Kidney capillary endothelial cell (primary cell): ENCODE measurements around the gene FBXL4.

Source experiments
- DNase-seq: peaks from one replicate; pipeline ENCODE4 v3.0.0-alpha.2; 2018; ENCODE audit warnings: low spot score

FBXL4 gene

DNA sequence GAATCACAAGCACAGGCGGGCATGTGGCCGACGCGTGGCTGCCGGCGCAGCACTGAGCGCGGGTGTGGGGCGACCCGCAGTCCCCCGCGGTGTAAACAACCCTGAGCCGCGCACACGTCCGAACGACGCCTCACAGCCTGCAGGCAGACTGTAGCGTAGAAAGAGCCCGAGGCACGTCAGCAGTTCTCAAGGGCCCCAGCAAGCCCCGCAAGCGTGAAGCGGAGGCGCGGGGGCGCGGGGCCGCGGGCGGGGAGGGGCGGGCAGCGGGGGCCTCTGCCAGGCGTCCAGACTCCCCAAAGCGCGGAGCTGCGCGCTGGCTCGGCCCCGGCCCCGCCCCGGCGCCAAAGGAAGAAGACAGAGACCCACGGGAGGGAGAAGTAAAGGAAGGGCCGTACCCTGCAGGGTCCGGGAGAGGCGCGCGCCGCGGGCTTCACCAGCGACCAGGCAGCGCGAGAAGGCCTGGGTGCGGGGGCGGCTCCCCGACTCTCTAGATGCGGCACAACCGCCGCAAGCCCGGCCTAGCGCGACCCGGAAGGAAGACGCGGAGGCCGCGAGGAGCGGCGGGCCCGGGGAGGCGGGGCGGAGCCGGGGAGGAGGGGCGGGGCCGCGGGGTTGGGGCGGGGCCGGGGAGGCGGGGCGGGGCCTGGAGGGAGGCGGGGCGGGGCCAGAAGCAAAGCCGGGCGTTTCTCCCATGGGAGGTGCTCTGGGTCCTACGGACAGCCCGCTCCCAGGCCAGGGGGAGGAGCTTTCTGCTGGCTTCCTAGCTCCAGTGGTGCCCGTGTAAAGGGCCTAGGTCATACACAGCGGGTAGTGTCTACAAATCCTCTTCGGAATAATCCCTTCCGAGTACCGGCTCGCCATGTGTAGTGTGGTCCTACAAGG is at the start of gene FBXL4:
TSS of gene FBXL4 (minus strand) at position 536 of the 882 bp plus-strand sequence. CDS start 20,958 bp downstream, outside the sequence.
- DNase-seq = peak; percentile 67

DNA sequence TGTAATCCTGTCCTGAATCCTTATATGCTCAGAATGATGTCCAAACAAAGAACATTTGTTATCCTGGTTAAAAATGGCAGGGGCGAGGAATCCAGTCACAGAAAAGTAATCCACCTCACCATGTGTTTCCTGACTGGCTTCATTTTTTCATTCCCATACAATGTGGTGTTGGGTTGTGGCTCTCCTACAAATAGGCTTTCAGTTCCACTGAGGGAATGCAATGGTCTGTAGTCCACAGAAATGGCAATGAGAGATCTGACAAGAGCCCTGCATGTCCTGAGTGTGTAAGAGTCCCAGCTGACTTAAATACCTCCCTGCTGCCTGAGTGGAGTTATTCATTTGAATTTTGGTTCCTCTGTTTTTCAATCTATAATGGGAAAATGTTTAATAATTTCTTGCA is 47.4 kb upstream of the FBXL4 start:
- no peak for DNase-seq

DNA sequence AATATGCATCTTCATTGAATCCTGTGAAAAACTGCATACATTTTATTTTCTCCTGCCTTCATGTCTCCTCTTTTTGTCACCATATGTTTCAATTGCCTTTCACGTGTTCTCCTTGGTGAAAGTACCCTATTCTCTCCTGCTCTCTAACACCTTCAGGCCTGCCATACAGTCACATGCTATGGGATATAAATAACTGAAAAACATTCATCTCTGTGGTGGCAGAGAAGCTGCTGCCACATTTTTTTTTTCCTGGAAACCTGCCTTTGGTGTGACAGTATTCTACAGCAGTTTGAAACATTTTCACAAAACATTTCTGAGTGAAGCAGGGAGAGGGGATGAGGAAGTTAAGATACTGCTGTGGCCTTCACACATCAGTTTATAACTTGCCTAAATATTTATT is 44.8 kb upstream of the FBXL4 start:
- no peak for DNase-seq

DNA sequence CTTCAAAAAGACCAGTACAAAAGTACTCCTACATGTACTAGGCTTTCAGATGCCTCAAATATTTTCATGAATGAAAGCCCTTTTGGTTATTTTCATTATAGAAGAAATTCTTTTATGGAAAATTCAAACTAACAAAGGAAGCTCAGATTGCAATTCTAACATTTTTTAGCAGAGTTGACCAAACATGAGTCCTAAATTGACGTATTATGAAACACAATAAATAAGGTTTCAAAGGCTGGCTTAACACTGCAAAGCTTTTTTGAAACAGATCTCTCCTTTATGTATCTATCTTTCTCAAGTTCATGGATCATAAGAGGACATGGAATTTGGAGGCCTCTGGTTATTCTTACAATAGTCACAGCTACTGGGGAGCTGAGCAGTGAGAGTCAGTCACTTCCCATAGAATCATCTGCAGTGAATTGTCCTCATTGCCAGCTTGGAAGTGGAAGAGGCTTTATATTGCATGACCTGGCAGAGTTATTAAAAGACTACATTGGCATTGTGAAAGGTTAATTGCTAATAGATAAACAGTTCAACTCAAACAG is 38.4 kb upstream of the FBXL4 start:
- no peak for DNase-seq

DNA sequence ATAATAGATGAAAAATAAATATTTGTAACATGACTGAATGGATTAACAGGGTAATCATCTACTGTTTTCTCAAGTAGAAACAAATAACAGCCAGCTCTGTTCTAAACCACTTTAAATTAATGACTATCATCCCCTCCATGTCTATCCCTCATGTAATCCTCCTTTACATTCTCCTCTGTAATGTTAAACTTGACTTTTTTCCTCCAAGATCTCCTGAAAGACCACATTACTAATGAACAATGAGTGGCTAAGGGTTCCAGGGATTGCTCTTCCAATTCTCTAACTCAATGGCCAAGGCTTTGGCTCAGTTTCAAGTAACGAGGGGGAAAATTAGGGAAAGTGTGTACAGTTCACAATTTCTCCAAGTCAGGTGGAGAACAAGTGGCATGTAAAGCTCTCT is 37.6 kb upstream of the FBXL4 start:
- DNase-seq = no peak

DNA sequence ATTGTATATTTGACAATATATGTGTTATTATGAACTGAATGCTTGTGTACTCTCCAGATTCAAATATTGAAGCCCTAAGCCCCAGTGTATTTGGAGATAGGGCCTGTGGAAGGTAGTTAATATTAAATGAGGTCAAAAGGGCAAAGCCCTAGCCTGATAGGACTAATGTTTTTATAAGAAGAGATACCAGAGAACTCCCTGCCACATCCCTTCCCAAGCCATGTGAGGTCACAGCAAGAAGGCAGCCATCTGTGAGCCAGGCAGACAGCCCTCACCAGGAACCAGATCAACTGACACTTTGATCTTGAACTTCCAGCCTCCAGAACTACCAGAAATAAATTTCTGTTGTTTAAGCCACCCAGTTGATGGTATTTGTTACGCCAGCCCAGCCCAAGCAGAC is 36.4 kb upstream of the FBXL4 start:
- no peak for DNase-seq

DNA sequence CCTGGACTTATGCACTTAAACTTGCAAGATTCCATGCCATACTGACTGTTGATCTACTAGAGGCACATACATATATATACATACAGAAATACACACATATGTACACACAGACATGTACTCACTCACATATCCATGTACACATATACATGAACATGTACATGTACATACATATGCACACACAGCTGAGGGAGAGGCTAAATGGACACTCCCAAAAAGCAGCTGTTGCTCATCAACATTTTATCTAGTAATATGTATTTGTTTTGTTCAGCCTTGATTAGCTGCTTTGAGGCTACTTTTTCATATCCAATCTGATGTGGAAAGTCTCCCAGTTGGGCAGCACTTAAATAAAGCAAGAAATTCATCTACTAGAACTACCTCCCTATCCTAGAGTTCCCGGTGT is 33.7 kb upstream of the FBXL4 start:
- DNase-seq = no peak

DNA sequence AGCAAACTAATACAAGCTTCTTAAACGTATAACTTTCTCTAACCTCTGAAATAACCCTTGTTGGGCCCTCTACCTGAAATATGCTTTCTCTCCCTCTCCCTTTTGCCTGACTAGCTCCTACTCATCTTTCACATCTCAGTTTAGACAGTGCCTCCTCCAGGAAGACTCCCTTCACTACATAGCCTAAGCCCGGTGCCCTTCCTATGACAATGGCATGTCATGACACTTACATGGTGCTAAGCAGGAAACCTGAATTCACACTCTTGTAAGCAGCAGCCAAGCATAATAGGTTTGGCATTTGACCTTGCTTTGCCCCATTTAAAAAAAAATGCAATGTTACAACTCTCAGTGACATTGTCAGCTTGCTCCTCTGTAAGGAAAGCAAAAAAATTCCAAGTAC is 33.1 kb upstream of the FBXL4 start:
- no peak for DNase-seq

DNA sequence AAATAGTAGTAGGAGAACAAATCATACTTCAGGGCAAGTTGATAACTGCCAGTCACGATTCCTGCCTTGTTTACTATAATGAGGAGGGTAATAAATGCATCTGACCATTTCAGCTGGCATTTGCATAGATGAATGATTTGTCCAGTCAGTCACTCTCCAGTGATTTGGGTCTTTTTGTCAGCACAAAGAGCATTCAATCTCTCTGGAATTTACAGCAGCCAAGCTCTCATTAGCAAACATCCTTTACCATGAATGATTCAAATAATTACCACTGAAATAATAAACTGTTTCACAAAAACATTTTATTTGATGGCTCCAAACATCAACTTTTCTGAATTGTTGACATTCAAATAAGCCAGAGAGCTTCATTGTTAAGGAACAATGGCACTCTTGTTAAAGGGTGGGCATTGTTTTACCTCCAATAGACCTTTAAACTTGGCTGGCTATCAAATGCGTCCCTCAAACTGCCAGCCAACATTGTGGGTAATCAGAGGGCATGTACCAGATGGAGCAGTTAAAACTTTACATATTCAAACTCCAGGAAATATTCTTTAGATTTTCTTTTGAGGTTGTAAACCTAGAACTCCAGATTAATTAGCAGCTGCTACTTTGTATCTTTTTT is 30.0 kb upstream of the FBXL4 start:
- no peak for DNase-seq

DNA sequence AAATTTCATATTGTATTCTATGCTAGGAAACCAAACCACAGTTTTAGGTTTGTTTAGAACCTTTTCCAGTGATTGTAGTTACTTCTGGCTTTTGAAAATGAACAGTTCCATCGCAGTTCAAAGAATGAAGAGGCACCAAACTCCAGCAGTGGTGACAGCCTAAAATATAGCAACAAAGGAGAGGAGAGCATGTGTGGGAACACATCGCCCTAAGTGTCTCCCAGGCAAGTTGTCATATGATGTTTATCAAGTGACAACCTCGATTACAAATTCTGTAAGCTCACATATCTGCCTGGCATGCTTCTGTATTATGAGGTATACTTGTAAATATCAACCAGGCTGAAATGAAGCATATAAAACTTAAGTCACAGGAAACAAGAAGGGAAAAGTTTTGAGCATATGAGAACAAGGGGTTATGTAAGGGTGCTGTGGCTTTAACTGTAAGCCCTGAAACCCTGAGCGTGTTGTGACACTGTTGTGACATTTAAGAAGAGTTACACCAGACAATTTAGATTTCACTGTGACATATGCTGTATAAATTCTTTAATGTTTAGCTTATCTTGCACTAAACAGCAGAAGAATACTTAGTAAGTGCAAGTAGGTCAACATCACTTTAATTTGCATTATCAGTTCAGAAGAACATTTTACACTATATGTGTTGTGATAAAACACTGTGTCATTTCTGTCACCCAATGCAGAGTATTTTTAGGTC is 29.1 kb upstream of the FBXL4 start:
- no peak for DNase-seq

DNA sequence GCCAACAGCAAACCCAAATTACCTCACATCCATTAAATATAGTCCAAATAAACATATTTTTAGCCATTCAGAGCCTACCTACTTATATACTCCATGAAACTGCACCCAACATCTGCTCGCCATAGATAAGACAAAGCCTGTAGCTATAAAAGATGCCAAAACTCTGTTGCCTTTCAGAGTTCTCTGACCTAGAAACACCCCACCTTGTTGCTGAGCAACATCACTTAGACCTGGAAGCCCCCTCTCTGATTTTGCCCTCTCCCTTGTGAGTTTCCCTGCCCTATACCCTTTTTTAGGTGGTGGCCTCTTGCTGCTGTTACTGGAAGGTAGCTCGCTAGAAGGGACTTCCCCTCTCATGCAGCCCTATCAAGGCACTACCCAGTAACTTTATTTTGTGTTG is 27.7 kb upstream of the FBXL4 start:
- DNase-seq = no peak

DNA sequence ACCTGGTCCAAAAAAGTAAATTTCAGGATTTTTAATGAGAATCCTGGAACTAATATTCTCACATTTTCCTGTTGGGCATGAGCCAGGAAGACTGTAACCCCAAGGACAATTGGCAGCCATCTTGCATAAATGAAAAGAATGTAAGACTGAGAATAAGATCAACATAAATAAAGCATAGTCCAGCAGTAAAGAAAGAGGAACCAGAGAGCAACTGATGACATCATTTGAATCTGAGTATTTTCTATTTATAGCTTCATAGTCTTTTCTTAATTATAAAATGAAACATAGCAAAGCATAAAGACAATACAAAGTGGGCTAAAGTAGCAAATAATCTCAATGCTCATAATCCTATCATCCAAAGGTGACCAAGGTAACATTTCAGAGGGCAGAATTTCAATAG is 26.6 kb upstream of the FBXL4 start:
- no peak for DNase-seq

DNA sequence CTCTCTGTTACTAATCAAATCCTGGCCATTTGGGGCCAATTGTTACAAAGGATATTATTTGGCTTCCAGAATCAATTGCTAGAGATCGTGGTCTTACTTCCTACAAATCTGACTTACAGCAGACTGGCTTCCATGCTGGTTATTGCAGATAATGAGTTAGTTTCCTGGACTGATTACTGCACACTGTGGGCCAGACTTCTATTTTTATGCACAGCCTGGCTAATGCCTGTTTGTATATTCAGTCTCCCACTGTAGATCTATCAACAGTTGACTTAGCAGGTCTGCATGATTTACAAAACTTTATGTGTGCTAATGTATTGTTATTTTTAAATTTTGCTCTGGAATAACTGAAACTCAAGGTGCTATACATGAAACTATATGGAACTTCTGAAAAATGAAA is 25.8 kb upstream of the FBXL4 start:
- no peak for DNase-seq

DNA sequence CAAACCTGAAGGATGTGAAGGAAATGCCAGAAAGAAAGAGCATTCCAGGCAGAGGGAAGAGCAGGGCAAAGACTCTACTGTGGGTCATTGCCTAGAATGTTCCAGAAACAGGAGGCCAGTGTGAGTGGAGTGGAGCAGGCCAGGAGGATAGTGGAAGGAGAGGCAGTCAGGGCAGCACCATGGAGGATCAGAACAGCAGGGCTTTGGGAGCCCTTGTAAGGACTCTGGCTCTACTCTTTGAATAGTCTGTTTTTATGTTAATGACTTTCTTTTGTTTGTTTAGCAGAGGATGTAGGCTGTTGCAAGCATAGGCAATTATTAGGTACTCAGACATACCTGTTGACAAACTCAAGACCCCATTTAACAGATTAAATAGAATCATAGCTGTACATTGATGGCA is 23.6 kb upstream of the FBXL4 start:
- no peak for DNase-seq

DNA sequence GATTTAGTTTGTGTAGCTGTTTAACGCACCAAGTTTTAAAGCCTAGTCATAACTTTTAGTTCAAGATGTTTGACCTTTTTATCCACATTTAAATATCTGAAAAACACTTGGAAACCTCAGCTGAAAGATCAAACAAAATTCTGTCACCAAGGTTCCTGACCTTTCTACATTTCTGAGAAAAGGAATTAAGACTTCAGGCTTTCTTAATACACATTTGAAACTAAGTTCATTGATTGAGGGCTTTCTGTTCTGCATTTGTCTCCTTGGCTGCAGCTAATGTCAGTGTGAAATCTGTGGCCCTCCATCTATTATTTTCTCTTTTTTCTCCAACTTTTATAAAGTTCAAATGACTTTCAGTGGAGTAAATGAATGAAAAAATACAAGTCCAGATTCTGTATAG is 22.7 kb upstream of the FBXL4 start:
- no peak for DNase-seq

DNA sequence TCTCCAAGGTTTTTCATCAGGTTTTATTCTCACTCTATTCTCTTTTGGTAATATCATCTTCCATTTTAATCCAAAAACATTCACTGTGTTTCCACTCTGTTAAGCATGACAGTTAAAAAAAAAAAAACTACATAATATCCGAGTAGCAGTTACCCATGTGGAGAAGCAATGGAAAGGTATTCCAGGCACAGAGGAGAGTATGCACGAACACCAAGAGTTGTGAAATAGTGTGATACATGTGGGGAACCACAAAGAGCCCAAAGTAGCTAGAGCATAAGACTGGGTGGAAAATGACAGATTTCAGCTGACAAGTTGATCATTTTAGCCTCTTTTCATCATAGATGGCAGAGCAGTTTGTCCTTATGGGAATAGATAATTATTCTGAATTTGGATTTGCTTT is 19.9 kb upstream of the FBXL4 start:
- no peak for DNase-seq

DNA sequence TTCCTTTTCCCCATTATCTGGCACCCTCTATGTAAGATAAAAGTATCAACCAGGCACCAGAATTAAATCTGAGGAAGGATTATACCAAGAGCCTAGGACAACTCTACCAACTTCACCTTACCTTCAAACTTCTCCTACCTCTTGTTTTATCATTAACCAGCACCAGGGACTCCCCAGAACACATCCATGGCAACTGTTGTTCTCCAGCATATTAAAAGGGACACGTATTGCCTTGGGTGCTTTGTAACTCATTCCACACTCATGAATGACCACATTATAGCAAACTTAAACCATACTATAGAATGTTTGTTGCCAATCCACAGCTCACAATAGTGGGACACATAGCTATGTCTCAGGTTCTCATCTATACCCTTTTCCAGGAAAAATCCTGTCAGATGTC is 11.9 kb upstream of the FBXL4 start:
- DNase-seq = no peak

DNA sequence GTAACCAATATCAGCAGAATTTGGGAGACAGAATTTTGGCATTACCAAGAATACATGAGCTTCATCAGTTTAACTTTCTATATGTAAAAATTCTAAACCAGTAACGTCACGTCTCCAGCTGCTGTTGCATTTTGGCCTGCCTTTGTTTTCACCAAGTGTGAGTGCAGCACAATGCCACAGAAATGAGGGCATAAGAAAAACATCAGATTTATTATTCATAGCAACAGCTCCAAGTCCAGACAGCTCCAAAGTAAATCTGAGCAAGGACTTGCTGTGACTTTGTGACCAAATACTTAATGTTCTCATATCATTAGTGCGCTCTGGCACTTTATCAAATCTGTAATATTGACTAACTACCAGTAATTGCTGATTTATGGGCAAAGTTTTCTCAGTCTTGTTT is 11.0 kb upstream of the FBXL4 start:
- DNase-seq = no peak

DNA sequence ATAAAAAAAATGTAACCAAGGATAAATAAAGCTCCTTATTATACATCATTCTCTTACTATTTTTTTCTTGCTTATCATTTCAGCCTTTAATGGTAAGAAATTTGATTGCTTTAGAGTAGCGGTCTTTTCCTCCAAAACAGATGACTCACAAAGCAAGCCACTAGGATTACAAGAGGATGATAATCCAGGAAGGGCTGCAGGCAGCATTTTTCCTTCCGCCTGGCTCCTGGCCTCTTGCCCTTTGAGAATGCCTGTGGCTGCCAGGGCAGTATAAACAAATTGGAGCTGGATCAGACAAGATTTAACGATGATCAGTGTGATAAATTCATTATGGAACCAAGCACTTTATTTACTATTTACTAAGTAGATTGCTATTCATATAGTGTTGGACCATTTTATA is 9.7 kb upstream of the FBXL4 start:
- DNase-seq = peak; percentile 90

DNA sequence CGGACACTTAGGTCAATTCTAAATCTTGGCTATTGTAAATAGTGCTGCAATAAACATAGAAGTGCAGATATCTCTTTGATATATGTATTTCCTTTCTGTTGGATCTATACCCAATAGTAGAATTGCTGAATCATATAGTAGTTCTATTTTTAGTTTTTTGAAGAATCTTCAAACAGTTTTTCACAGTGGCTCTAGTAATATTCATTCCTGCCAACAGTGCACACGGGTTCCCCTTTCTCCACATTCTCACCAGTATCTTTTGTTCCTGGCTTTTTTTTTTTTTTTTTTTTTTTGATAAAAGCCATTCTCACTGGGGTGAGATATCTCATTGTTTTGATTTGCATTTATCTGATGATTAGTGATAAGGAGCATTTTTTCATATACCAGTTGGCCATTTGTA is 1.8 kb upstream of the FBXL4 start:
- DNase-seq = no peak

DNA sequence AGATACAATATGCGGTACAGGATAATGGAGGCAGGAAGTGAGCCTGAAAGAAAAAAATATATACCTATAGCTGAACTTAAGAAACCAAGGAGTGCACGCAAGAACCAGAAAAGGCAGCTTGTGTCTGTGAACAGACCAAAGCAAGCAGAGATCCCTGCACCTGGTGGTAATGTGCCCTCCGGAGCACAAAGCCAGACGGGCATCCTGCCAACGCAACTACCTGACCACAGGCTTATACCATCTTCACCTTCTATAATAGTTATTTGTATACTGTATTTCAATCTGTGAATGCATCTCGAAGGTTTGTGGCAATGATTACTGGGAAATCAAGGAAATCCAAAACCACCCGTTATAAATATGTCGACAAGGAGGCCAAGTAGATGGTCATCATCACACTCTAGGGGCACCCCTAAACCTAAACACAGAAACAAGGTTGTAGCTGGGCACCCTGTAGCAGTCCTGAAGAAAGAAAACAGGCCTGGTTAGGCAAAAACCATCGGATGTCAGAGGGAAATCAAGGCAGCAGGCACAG is 801 bp downstream of the FBXL4 start:
- peak; percentile 14 for DNase-seq

DNA sequence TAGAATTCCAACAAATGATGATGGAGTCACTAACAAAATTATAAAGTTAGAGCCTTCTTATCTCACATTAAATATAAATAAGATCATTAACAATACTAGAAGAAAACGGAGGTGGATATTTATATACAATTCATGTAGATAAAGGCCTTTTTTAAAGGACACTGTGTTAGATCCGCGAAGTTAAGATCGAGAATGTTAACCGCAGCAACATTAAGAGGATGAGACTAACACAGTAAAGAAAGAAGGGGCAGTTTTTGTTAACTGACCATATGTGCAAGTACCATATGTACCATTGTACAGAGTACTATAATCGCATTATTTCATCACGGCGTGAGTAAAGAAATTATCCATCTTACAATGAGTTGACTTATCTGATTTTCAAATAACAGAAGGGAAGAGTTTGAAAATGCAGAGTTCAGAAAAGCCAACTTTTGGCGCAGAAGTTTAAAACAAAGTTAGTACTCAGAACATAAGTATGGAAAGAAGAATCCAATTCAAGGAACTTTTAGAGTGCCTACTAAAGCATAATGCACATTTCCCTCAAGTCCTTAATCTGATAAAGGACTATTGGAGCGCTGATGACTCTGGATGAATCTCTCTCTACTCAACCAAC is 1.4 kb downstream of the FBXL4 start:
- DNase-seq = peak; percentile 7
